T follicular helper cell (primary cell): Measurements from ENCODE around the gene JMY.

Experiments used
- DNase-seq: peaks from one replicate; pipeline ENCODE4 v3.0.0-alpha.2; 2020; ENCODE audit warnings: low read depth

JMY gene

DNA sequence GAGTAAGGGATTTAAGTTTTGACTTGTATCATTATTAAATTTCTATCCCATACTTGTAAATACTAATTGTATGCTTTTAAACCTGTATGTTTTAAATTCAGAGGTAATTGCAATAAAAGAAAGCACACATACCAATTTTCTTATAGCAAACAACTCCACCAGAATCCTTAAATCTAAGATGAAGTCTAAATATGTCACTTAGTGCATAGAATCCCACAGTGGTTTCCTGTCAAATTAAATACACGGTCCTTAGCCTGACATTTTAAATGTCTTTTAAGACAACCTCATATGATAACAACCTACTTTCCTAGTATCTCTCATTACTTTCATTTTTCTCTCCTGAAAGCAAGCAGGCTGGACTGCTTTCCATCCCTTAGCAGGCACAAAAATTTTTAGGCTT is 52.0 kb downstream of the JMY start:
- DNase-seq = no peak

DNA sequence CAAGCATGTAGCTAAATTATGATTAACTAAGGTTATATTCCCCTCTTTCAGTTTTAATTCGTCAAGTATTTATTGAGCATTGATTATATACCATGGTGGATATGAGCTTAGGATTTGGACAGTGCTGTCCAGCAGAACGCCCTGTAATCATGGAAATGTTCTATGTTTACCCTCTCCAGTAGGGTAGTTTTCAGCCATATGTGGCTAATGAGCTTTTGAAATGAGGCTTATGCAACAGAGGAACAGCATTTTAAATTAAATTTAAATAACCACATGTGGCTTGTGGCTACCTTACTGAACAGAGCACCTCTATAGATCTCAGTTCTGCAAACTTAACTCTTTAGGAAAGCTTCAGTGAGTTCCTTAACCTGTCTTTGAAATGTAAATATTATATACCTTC is 59.1 kb downstream of the JMY start:
- no peak for DNase-seq

DNA sequence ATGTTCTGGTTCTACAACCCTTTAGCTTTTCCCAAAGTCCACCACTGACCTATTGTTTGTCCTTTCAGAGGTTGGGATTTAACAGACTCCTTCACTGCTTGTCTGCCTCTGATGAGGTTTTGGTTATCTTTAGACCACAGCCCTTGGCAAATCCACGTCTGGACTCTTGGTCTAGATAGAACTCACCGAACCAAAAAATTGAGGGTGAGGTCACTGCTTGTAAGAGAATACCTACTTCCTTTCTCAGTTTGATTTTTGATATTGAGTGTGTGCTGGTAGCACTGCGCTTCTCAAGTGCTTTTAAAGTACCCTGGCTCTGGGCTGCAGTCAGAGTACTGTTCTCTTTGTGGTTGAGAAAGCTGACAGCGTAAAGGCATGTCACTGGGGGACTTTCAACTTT is 61.7 kb downstream of the JMY start:
- no peak for DNase-seq

DNA sequence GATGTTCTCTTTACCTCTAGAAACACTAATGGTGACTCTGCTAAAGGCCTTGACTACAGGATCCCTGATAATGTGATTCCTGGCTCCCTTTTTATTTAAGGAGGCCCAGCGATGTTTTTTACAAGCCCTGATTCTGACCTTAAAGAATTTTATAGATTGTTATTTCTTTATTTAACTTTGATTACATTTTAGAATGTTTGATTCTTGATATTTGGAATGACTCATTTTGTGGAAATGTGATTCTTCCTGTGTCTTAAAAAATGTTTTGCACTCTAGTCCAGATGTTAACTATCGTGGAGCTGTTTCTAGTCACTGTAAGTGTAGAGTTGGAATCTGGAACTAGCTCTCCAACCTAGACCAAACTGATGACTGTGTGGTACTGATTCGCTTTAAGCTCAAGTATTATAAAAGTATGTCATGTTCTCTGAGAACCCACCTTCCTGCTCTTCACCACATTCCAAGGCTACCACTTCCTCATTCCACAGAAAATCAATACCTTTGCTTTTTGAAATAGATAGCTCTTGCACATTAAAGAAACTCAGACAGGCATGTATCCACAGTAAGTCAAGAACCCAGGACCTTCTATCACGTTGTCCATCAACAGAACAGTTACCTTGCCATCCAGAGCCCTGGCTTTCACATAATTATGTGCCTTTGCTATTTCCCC is 65.2 kb downstream of the JMY start:
- DNase-seq = no peak

DNA sequence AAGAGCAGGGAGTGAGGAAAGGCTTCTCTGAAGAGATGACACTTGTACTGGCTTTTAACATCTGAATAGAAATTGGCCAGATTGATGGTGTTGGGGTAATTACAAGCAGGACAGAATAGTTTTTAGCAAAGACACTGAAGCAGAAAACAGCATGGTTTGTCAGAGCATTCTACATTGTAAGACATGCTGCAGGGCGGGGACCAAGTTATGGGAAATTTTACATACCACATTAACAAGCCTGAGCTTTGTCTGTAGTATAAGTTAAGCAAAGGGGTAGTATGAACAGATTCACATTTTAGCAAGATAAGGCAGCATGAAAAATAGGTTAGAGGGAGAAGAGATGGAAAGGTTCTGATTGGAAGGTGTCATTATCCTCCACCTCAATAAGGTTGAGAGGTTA is 66.5 kb downstream of the JMY start:
- DNase-seq = no peak

DNA sequence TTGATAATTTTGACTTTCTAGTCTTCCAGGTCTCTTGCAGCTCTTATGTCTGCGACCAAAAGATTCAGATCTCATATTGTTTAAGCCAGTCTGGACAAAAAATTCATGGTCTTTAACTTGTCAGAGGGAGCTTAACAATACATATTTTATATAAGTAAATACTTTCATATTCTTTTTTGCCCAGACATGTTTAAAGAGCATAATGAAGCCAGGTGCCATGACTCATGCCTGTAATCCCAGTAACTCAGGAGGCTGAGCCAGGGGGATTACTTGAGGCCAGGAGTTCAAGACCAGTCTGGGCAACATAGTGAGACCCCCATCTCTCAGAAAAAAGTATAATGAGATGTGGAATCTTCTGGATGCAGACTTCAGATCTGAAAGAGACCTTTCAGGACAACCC is 69.8 kb downstream of the JMY start:
- DNase-seq = no peak

DNA sequence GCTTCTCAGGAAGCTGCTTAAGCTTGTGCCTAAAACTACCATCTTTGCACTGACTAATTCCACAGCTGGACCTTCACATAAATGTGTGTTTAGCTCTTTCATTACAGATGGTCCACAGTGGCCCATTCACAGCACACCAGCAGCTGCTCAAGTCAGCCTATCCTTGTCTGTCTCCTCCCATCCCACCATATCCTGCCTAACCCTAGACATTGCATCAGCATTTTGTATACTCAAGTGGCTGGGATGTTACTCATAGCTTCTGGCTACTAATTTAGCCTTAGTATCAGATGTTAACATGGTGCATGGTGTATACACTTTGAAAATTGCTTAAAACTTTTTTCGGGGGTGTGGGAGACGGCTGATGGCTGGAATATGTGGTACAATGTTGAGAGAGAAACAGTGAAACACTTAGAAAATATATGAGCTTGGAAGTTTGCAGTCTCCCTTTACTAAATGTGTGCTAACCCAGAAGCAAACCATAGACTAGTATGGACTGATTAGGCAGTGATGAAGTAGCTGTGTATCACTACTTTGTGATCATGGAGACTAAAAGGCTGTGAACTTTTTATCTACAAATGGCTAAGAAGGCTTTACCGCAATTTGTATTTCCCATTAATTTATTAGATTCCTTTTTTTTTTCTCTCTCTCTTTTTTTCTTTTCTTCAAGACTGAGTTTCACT is 83.1 kb downstream of the JMY start:
- no peak for DNase-seq

DNA sequence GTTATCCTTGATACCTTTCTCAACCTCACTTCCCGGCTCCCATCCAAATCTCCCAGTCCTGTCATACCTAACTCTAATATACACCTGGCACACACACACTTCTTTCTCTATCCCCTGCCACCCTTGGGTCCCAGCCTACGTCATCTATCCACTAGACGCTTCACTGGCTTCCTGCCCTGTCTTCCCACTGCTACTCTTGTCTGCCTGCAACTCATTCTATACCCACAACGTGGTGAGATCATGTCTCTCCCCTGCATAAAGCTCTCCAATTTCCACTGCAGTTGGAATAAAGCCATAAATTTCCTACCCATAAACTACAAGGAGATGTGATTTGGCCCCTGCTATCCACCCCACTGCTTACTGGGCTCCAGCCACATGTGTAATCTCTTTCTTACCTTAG is 93.5 kb downstream of the JMY start:
- DNase-seq = no peak

DNA sequence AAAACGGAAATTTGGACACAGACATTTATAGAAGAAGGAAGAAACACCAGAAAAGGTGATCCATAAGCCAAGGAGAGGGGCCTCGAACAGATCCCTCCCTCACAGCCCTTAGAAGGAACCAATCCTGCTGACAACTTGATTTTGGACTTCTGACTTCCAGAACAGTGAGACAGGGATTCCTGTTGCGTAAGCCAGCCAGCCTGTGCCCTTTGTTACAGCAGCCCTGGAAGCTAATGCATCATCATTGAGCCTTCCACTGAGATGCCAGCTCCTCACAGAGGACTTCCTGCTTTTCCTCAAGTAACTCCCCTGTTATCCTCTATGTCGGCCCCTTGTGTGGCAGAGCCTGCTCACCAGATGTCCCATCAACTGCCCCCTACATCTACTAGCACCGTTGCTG is 94.1 kb downstream of the JMY start:
- no peak for DNase-seq

DNA sequence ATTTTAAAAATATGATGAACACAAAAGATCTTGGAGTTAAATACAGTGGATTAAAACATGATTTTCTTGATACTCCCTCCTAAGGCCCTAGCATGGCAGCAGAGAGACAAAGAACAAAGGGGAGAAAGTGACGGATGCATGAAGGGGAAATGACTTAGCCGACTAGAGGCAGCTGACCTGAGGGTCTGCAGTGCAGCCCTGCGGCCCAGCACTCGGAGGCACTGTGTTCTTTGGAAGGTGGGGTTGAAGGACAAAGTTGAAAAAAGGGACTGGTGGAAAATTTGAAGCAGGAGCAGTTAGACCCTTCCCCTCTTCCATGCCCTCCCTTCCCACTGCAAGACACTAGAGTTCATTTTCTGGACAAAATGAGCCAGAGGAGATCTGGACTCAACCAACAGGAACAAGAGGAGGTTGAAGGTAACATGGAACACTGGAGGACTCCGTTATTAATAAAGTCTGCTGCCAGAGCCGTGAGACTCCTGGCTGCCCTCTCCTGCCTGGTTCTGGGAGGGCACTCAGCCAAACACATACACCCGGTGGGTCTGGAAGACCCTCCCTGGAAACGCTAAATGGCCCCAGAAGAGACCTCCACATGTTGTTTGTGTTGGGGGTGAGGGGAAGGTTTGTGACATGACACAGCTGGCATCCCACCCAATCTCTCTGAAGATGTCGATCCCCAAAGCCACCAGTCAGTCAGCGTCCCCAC is 98.1 kb downstream of the JMY start:
- no peak for DNase-seq

DNA sequence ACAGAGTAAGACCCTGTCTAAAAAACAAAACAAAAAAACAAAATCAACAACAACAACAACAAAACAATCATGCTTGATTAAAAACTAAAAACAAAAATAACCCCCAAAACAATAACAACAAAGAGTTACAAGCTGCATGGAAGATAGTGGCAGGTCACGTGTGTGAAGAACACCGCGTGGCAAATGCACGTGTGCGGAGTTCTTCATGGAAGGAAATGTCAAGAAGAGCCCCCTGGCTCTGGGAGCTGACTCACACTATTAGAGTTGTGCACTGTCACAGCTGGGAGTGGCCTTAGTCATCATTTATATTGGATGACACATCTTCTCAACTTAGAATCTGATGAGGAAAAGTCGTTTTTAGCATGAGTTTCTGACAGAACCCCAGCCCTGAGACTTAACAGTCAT is 110.5 kb downstream of the JMY start:
- no peak for DNase-seq

DNA sequence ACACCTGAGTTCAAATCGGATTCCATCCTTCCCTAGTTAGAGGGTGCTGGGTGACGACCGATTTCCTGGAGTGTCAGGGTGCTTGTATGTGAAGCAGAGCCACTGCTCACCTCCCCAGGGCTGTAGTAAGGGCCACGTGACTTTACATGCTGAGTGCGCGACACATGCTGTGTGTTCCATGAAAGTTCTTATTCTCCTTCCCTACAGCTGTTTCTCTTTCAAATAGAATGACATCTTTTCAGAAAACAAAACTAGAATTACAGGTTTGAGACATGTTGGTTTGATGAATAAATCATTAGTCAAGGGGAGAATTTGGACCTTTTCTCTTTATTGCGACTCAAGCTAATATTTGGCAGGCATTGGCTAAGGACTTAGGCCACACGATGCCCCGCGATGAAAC is 113.1 kb downstream of the JMY start:
- DNase-seq = no peak

DNA sequence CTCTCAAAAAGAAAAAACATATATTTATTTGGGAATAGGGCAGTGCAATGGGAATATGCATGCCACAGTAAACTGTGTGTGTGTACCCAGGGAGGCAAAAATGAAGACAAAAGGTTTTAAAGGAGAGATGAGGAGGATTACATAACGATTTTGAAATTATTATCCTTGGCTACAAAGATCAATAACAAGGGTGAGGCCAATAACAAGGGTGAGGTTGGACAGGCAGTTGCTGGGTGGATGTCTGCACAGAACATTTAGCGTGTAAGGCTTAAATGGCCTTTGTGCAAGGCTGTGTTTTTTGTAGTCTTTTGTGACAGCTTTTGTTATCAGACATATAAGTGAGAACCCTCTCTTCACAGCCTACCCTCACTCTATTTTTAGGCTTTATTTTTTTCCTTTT is 114.0 kb downstream of the JMY start:
- no peak for DNase-seq

DNA sequence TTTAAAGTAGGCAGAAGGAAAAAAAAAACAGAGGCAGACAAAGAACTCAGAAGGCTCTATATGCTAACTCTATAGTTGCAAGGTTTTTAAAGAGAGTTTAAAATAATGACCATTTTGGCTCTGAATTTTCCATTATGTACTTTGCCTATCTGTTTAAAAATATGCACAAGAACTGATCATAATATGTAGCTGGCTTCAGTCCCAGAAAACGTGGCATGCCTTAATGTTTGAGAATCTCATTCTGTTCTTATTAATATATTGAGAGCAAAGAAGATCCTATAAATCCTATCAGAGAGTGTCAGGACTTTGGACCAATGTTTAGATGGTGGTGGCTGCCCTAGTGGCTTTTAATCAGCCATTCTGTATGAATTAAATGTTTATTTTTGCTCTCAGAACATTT is 121.5 kb downstream of the JMY start:
- no peak for DNase-seq
